ENCODE measurements around the gene CMSS1. TPM values are rescaled to one million over a fixed set of nuclear protein-coding genes. Genes with fewer than 3 reads are reported as not detected.

CMSS1 gene
- total RNA-seq, 1 donor from 2014 or later, result 56.3 TPM

DNA sequence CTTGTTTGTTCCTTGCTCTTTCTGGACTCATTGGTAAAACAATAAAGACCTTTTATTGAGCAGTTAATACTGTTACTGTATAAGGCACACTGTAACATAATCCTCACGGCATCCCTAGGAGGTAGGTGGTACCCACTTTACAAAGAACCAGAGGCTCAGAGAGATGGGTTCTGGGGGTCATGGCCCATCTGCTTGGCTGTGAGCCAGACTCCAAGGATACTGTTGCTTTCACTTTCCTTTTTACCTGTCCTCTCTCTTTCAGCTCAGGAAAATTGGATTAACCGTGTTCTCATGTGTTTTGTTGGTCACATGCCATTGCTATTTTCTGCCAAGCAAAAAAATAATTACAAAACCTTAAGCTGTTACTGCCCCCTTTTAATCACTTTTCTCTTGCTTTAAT lies 331.5 kb downstream of the CMSS1 start:
- no peak overlapping the region for H3K27ac ChIP-seq
- H3F3A ChIP-seq (ENCODE audit: low read depth), result no peaks in the 10 kb centered on the region
- no peak overlapping the region for H3K4me3 Mint-ChIP-seq
- H3K36me3 Mint-ChIP-seq, result peaks cover 2% of the 10 kb centered on the region
- H3K27ac Mint-ChIP-seq, result no peak overlapping the region
- no peaks in the 10 kb centered on the region for H3K9me3 ChIP-seq (ENCODE audit: low read depth)
- TF ChIP-seq EZH2phosphoT487 (IDR thresholded peaks at IDR 0.05) (no peak), CTCF (IDR thresholded peaks at IDR 0.05) (no peak), EZH2 (IDR thresholded peaks at IDR 0.05) (no peak)
- H3K9ac ChIP-seq, result no peak overlapping the region
- H2AFZ ChIP-seq (replicated peaks), result no peak overlapping the region
- H3K36me3 ChIP-seq, result no peaks in the 10 kb centered on the region
- no peaks in the 10 kb centered on the region for H4K20me1 ChIP-seq (ENCODE audit: low read depth)
- H3K27me3 ChIP-seq, result no peaks in the 10 kb centered on the region
- H3K4me1 Mint-ChIP-seq, result no peaks in the 10 kb centered on the region
- H3K9me3 Mint-ChIP-seq, result no peaks in the 10 kb centered on the region
- no peaks in the 10 kb centered on the region for H3K79me2 ChIP-seq (ENCODE audit: low read depth)
- no peak overlapping the region for H3K4me3 ChIP-seq
- H3K27me3 Mint-ChIP-seq (ENCODE audit: insufficient read depth, low read depth), result no peaks in the 10 kb centered on the region
- H3K4me1 ChIP-seq, result no peaks in the 10 kb centered on the region
- no peak for DNase-seq (ENCODE audit: low spot score)
- H3K4me2 ChIP-seq, result no peak overlapping the region

GRCh38 chr3:100149713-100150415 lies 332.2 kb downstream of the CMSS1 start:
- H3K9me3 ChIP-seq (ENCODE audit: low read depth), result no peaks in the 10 kb centered on the region
- no peaks in the 10 kb centered on the region for H4K20me1 ChIP-seq (ENCODE audit: low read depth)
- no peaks in the 10 kb centered on the region for H3K27me3 ChIP-seq
- H3K9ac ChIP-seq, result no peak overlapping the region
- no peak overlapping the region for H3K4me3 Mint-ChIP-seq
- no peak overlapping the region for H2AFZ ChIP-seq (replicated peaks)
- H3K27me3 Mint-ChIP-seq (ENCODE audit: insufficient read depth, low read depth), result no peaks in the 10 kb centered on the region
- peaks cover under 1% of the 10 kb centered on the region for H3K9me3 Mint-ChIP-seq
- TF ChIP-seq CTCF (IDR thresholded peaks at IDR 0.05) (no peak), EZH2phosphoT487 (IDR thresholded peaks at IDR 0.05) (no peak)
- H3K36me3 ChIP-seq, result no peaks in the 10 kb centered on the region
- H3K27ac Mint-ChIP-seq, result no peak overlapping the region
- H3K4me1 ChIP-seq, result no peaks in the 10 kb centered on the region
- H3F3A ChIP-seq (ENCODE audit: low read depth), result no peaks in the 10 kb centered on the region
- H3K4me2 ChIP-seq, result no peak overlapping the region
- peaks cover 2% of the 10 kb centered on the region for H3K36me3 Mint-ChIP-seq
- H3K4me3 ChIP-seq, result no peak overlapping the region
- H3K79me2 ChIP-seq (ENCODE audit: low read depth), result no peaks in the 10 kb centered on the region
- no peak overlapping the region for H3K27ac ChIP-seq
- DNase-seq (ENCODE audit: low spot score), result no peak
- H3K4me1 Mint-ChIP-seq, result no peaks in the 10 kb centered on the region

DNA sequence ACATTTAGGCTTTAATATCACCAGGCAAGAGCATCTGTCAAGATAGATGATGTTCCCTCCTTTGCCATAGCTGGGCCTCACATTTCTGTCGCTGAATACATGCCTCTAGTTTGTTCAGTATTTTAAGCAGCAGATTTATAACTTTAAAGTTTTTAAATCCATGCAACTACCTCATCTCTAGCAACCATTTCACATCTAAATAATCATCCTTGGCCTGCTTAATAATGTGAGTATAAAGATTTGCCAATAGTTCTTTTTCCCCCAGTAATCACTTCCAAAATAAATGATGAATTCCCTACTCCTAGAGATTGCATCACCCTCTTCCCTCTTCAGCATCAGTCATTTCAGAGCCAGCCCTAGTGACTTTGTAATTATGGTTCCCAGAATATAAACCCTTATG lies 332.8 kb downstream of the CMSS1 start:
- Histone ChIP-seq H3F3A (ENCODE audit: low read depth) (no peaks in the 10 kb centered on the region), H3K4me2 (no peak overlapping the region), H2AFZ (replicated peaks) (no peak overlapping the region), H3K36me3 (peaks cover 3% of the 10 kb centered on the region), H3K9ac (no peak overlapping the region), H3K27ac (no peak overlapping the region), H3K4me3 (no peak overlapping the region), H3K79me2 (ENCODE audit: low read depth) (no peaks in the 10 kb centered on the region), H4K20me1 (ENCODE audit: low read depth) (no peaks in the 10 kb centered on the region), H3K9me3 (ENCODE audit: low read depth) (no peaks in the 10 kb centered on the region), H3K27me3 (no peaks in the 10 kb centered on the region), H3K4me1 (no peaks in the 10 kb centered on the region)
- Mint-ChIP-seq H3K9me3 (peaks cover 6% of the 10 kb centered on the region), H3K27ac (no peak overlapping the region), H3K27me3 (ENCODE audit: insufficient read depth, low read depth) (no peaks in the 10 kb centered on the region), H3K36me3 (peaks cover 7% of the 10 kb centered on the region), H3K4me1 (no peaks in the 10 kb centered on the region), H3K4me3 (no peak overlapping the region)
- TF ChIP-seq CTCF (IDR thresholded peaks at IDR 0.05) (no peak), EZH2phosphoT487 (IDR thresholded peaks at IDR 0.05) (no peak), EZH2 (IDR thresholded peaks at IDR 0.05) (no peak)
- no peak for DNase-seq (ENCODE audit: low spot score)

Data from neural progenitor cell (in vitro differentiated cells).